SK-N-SH (cell line): ENCODE data around the gene KNG1. TPM values are rescaled to one million over a fixed set of nuclear protein-coding genes. Genes with fewer than 3 reads are reported as not detected.

Source experiments
- CTCF ChIA-PET: fragments of 300-600, 350-600 bp; formaldehyde crosslinking; extraction: SDS; loops from one replicate; lab custom pipeline; 2021; lab: Yijun Ruan, JAX
- POLR2A ChIA-PET: fragments of 350-600 bp; sonication (Branson Sonifier 250); formaldehyde crosslinking; extraction: SDS; loops from one replicate; lab custom pipeline; 2020; ENCODE audit warnings: antibody characterized with exemption, inconsistent platforms; lab: Yijun Ruan, JAX
- DNase-seq: peaks from one replicate; pipeline ENCODE4 v3.0.0; 2012
- H2AFZ ChIP-seq: fragments of 200-600 bp; sonication (generic); 2 replicates; pipeline ENCODE4 v1.8.1; 2016; ENCODE audit warnings: antibody characterized with exemption, mild to moderate bottlenecking, low read depth
- H3F3A ChIP-seq: fragments of 200-600 bp; sonication (generic); replicated peaks from 2 replicates; pipeline ENCODE3; 2016; ENCODE audit warnings: antibody characterized with exemption, mild to moderate bottlenecking; ENCODE audit not compliant: insufficient read depth
- H3K27ac ChIP-seq, 2 experiments: fragments of 200-500 bp in 1 of 2; fragments of 200-600 bp in 1 of 2; sonication (Bioruptor generic) in 1 of 2; sonication (generic), shearing (Covaris generic) in 1 of 2; 2 replicates each; pipeline versions ENCODE4 v1.5.1 to v1.6.1; 2014 to 2016; ENCODE audit warnings: low read depth in 2 of 2, inconsistent platforms in 1 of 2, low read length in 1 of 2, mild to moderate bottlenecking in 1 of 2, mixed read lengths in 1 of 2
- H3K27me3 ChIP-seq: fragments of 200-600 bp; sonication (generic), shearing (Covaris generic); 2 replicates; pipeline ENCODE4 v1.6.1; 2016; ENCODE audit warnings: mixed run types; ENCODE audit not compliant: insufficient read depth
- H3K36me3 ChIP-seq, 2 experiments: fragments of 200-500 bp in 1 of 2; fragments of 200-600 bp in 1 of 2; sonication (Bioruptor generic) in 1 of 2; sonication (generic) in 1 of 2; replicated peaks in 1 of 2; 2 replicates each; pipeline versions ENCODE3 to v1.5.1; 2014 to 2016; ENCODE audit warnings: low read length in 1 of 2, mild to moderate bottlenecking in 1 of 2; ENCODE audit not compliant: insufficient read depth in 2 of 2, control insufficient read depth in 1 of 2
- H3K4me1 ChIP-seq, 2 experiments: fragments of 200-500 bp in 1 of 2; fragments of 200-600 bp in 1 of 2; sonication (Bioruptor generic) in 1 of 2; sonication (generic), shearing (Covaris generic) in 1 of 2; 2 replicates each; pipeline versions ENCODE4 v1.5.1 to v1.6.1; 2014 to 2016; ENCODE audit warnings: low read depth in 1 of 2, low read length in 1 of 2, mixed run types in 1 of 2; ENCODE audit not compliant: insufficient read depth in 2 of 2, control insufficient read depth in 1 of 2
- H3K4me2 ChIP-seq: fragments of 200-600 bp; sonication (generic), shearing (Covaris generic); 2 replicates; pipeline ENCODE4 v1.6.1; 2017; ENCODE audit warnings: mixed run types
- H3K4me3 ChIP-seq, 2 experiments: fragments of 200-500 bp in 1 of 2; fragments of 200-600 bp in 1 of 2; sonication (Bioruptor generic) in 1 of 2; sonication (generic), shearing (Covaris generic) in 1 of 2; 2 replicates each; pipeline versions ENCODE4 v1.5.1 to v1.8.1; 2014 to 2016; ENCODE audit warnings: low read depth in 2 of 2, inconsistent platforms in 1 of 2, low read length in 1 of 2, mild to moderate bottlenecking in 1 of 2, mixed read lengths in 1 of 2, moderate library complexity in 1 of 2
- H3K79me2 ChIP-seq: fragments of 200-600 bp; sonication (generic); 2 replicates; pipeline ENCODE4 v1.8.1; 2017; ENCODE audit warnings: mild to moderate bottlenecking; ENCODE audit not compliant: insufficient read depth
- H3K9ac ChIP-seq: fragments of 200-600 bp; sonication (generic); 2 replicates; pipeline ENCODE4 v1.6.1; 2017; ENCODE audit warnings: mixed run types
- H3K9me2 ChIP-seq: fragments of 200-600 bp; sonication (generic); 2 replicates; pipeline ENCODE4 v1.6.1; 2017; ENCODE audit warnings: mixed run types
- H3K9me3 ChIP-seq: fragments of 200-600 bp; sonication (generic); 2 replicates; pipeline ENCODE4 v1.6.1; 2017; ENCODE audit warnings: mixed run types, mild to moderate bottlenecking, moderate library complexity
- H4K20me1 ChIP-seq: fragments of 200-600 bp; sonication (generic); 2 replicates; pipeline ENCODE4 v1.6.1; 2017; ENCODE audit warnings: mild to moderate bottlenecking, mixed run types; ENCODE audit not compliant: insufficient read depth
- ELF1 ChIP-seq: IDR thresholded peaks from 2 replicates; pipeline ENCODE4 v1.4.0; 2012
- EZH2phosphoT487 ChIP-seq: fragments of 200-600 bp; sonication (generic); IDR thresholded peaks from 2 replicates; pipeline ENCODE4 v1.6.1; 2017; ENCODE audit warnings: low read depth, mixed run types, mild to moderate bottlenecking, antibody characterized with exemption, moderate library complexity, borderline replicate concordance
- FOSL2 ChIP-seq: IDR thresholded peaks from 2 replicates; pipeline ENCODE4 v1.4.0; 2012; ENCODE audit warnings: low read depth, mild to moderate bottlenecking, moderate library complexity, borderline replicate concordance
- GABPA ChIP-seq: IDR thresholded peaks from 2 replicates; pipeline ENCODE4 v1.4.0; 2012; ENCODE audit warnings: low read depth, mild to moderate bottlenecking
- NRF1 ChIP-seq: IDR thresholded peaks from 2 replicates; pipeline ENCODE4 v1.6.1; 2012; ENCODE audit warnings: low read depth, mild to moderate bottlenecking, low read length
- REST ChIP-seq: IDR thresholded peaks from 2 replicates; pipeline ENCODE4 v1.6.1; 2012; ENCODE audit warnings: mild to moderate bottlenecking, low read depth, low read length, moderate library complexity
- SMC3 ChIP-seq: IDR thresholded peaks from 2 replicates; pipeline ENCODE4 v1.6.1; 2012; ENCODE audit warnings: low read depth, low read length, improper control_type of control experiment
- TAF1 ChIP-seq: IDR thresholded peaks from 2 replicates; pipeline ENCODE4 v1.6.1; 2012; ENCODE audit warnings: low read depth, mild to moderate bottlenecking, low read length, moderate library complexity, borderline replicate concordance
- TCF12 ChIP-seq: IDR thresholded peaks from 2 replicates; pipeline ENCODE4 v1.4.0; 2012
- USF2 ChIP-seq: fragments of 150-350 bp; IDR thresholded peaks from 2 replicates; pipeline ENCODE4 v1.6.1; 2017; ENCODE audit warnings: antibody characterized with exemption, low read length, low read depth, borderline replicate concordance
- YY1 ChIP-seq: IDR thresholded peaks from 2 replicates; pipeline ENCODE4 v1.4.0; 2012; ENCODE audit warnings: low read depth, mild to moderate bottlenecking
- WGBS: methylation state at CpG from one replicate; pipeline ENCODE4 v1.1.6; 2017; ENCODE audit warnings: low lambda C conversion rate; 5-methylcytosine and 5-hydroxymethylcytosine counted together
- polyA plus RNA-seq, 3 experiments: library from polyadenylated mRNA; depleted of rRNA; stranded (reverse); fragments of >200 nt; gene quantifications; 2 replicates each; pipeline ENCODE4 v1.2.3, GENCODE V29; 2012
- TF ChIP-seq, protein P1 (sequence below): IDR thresholded peaks from 2 replicates; pipeline ENCODE4; 2012

Gene KNG1
- polyA plus RNA-seq, 1 of the 3 experiments (the other 2 are of a cell fraction), result not detected

GRCh38 chr3:186779204-186779603 lies 62.0 kb downstream of the KNG1 start:
- TF ChIP-seq FOSL2 (no peak), SMC3 (no peak), USF2 (no peak), TAF1 (no peak), ELF1 (no peak), GABPA (no peak), REST (no peak), EZH2phosphoT487 (no peak), NRF1 (no peak), TCF12 (no peak)
- TF ChIP-seq, protein P1, sequence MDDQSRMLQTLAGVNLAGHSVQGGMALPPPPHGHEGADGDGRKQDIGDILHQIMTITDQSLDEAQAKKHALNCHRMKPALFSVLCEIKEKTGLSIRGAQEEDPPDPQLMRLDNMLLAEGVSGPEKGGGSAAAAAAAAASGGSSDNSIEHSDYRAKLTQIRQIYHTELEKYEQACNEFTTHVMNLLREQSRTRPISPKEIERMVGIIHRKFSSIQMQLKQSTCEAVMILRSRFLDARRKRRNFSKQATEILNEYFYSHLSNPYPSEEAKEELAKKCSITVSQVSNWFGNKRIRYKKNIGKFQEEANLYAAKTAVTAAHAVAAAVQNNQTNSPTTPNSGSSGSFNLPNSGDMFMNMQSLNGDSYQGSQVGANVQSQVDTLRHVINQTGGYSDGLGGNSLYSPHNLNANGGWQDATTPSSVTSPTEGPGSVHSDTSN, result no peak
- H3K9me3 ChIP-seq, result no peaks in the 10 kb centered on the region
- H3K27ac ChIP-seq, result no peak overlapping the region
- no peak overlapping the region for H2AFZ ChIP-seq
- peaks cover 1 to 2% of the 10 kb centered on the region in 2 experiments for H3K36me3 ChIP-seq
- no peak overlapping the region for H3K4me3 ChIP-seq
- no peaks in the 10 kb centered on the region for H3K9me2 ChIP-seq
- ChIA-PET CTCF (interaction anchor here (0.9 to 1.1 kb wide), 2 partner anchors 164 to 165 kb away, joined by 4 to 5 read pairs; no protein-coding TSS in a partner anchor), POLR2A (interaction anchor here (0.7 kb wide), 1 partner anchor 30 kb away, joined by 3 read pairs; no protein-coding TSS in a partner anchor)
- H3K27me3 ChIP-seq, result no peaks in the 10 kb centered on the region
- H3K4me1 ChIP-seq, result peaks cover 0 to 2% of the 10 kb centered on the region in 2 experiments; a peak in 1 of 4 replicates
- H3K79me2 ChIP-seq, result peaks cover 9% of the 10 kb centered on the region
- no peak overlapping the region for H3K4me2 ChIP-seq
- H3K9ac ChIP-seq, result no peak overlapping the region
- DNase-seq, result no peak
- WGBS, result 87% methylated on average over 5 of the region's 5 CpGs
- peaks cover 5% of the 10 kb centered on the region for H4K20me1 ChIP-seq
- peaks cover 6% of the 10 kb centered on the region for H3F3A ChIP-seq

DNA sequence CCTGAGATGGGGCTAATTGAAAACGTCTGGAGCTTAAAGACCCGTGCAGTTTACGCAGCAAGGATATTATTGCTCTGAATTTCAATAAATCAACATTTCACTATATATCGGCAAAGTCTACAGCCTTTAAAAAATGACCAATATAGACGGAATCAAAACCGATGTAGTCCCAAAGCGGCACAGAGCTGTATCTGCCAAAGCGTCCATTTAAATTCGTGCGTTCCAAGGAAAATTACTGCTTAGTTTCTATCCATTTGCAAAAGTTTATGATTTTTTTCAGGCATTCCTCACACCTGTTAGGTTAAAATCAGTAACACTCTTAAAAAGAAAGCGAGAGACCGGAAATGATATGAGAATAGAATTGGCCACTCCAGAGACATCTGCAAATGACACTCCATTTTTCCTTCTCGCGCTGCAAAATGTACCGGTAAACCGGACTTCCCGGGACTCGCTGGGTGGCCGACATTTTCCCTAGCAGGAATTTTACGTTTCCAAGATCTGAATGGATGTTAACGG lies 65.4 kb downstream of the KNG1 start:
- Histone ChIP-seq H3K4me2 (peak overlapping the region; percentile 81), H3F3A (peaks cover 40% of the 10 kb centered on the region), H3K9me3 (no peaks in the 10 kb centered on the region), H3K27me3 (no peaks in the 10 kb centered on the region), H3K4me1 (peaks cover 20 to 22% of the 10 kb centered on the region in 2 experiments; a peak in 3 of 4 replicates), H3K9me2 (no peaks in the 10 kb centered on the region), H3K79me2 (peaks cover 43% of the 10 kb centered on the region), H3K9ac (peak overlapping the region; percentile 100), H3K27ac (peak overlapping the region; percentile 94 to 99), H2AFZ (peak overlapping the region; percentile 95), H3K4me3 (peak overlapping the region; percentile 98 to 99), H4K20me1 (peaks cover 39% of the 10 kb centered on the region), H3K36me3 (peaks cover 35 to 36% of the 10 kb centered on the region in 2 experiments)
- 2% methylated on average over 21 of the region's 21 CpGs for WGBS
- DNase-seq, result peak; percentile 8
- TF ChIP-seq SMC3 (no peak), YY1 (peak; percentile 74; the same call in 1 of the 2 replicates)
- POLR2A ChIA-PET, result interaction anchor here (1.0 to 3.7 kb wide), 13 partner anchors 9 to 851 kb away, joined by 3 to 31 read pairs (median 7); partner anchors contain the start of genes AHSG, DNAJB11, RFC4 and TBCCD1
- CTCF ChIA-PET, result interaction anchor here (1.0 kb wide), 1 partner anchor 165 kb away, joined by 3 read pairs; no protein-coding TSS in a partner anchor
